Measurements from ENCODE around the gene PCNT. TPM values are rescaled to one million over a fixed set of nuclear protein-coding genes. Genes with fewer than 3 reads are reported as not detected.
"Not testable (repeated sequence)": the region's sequence is repeated elsewhere in the genome, so short reads cannot be mapped to it uniquely, and the experiment has no call there.

Gene PCNT
- total and polyA plus RNA-seq, 2 of the 4 experiments (the other 2 are of a cell fraction) = 10.0 to 19.4 TPM

GRCh38 chr21:46448108-46448507 lies 124.2 kb downstream of the PCNT start:
- Histone ChIP-seq H3K14ac (replicated peaks; ENCODE audit: low read depth, low read length) (no peak overlapping the region), H4K8ac (ENCODE audit: low read depth in 2 of 2, low read length in 2 of 2) (no peak overlapping the region), H3K79me1 (ENCODE audit: low read depth in 1 of 2, low read length in 2 of 2) (peaks cover 10 to 50% of the 10 kb centered on the region in 2 experiments), H3K36me3 (ENCODE audit: control insufficient read depth, insufficient read depth, low read length) (peaks cover 9% of the 10 kb centered on the region), H3K9ac (ENCODE audit: low read depth, low read length) (no peak overlapping the region), H3K56ac (ENCODE audit: extremely low read depth, insufficient read depth, low read length) (no peak overlapping the region), H3K9me1 (ENCODE audit: insufficient read depth, low read length) (peaks cover 6% of the 10 kb centered on the region), H3K27ac (ENCODE audit: insufficient read depth, low read length) (no peak overlapping the region), H3K23ac (ENCODE audit: low read depth, low read length) (no peak overlapping the region), H4K5ac (ENCODE audit: low read depth, low read length) (no peak overlapping the region), H3K4ac (ENCODE audit: low read depth, low read length) (no peak overlapping the region), H3K27me3 (ENCODE audit: control insufficient read depth, insufficient read depth, low read length) (no peaks in the 10 kb centered on the region), H2AK9ac (replicated peaks; ENCODE audit: low read depth, low read length, poor library complexity) (no peak overlapping the region), H3K4me3 (ENCODE audit: insufficient read depth, low read depth, low read length) (no peak overlapping the region), H3K18ac (ENCODE audit: low read depth, low read length) (no peak overlapping the region), H3K4me2 (ENCODE audit: low read depth, low read length) (no peak overlapping the region), H2BK5ac (ENCODE audit: low read depth, low read length, poor library complexity, severe bottlenecking) (no peak overlapping the region), H3K4me1 (ENCODE audit: control insufficient read depth, insufficient read depth, low read length) (peaks cover 2% of the 10 kb centered on the region; the same call in 1 of the 2 replicates), H2AK5ac (ENCODE audit: low read depth, low read length) (no peak overlapping the region), H2BK20ac (ENCODE audit: low read depth, low read length) (no peak overlapping the region), H3K9me3 (ENCODE audit: control insufficient read depth, insufficient read depth, low read length) (peaks cover 6% of the 10 kb centered on the region), H2AFZ (replicated peaks; ENCODE audit: low read length, poor library complexity) (no peak overlapping the region), H4K91ac (ENCODE audit: insufficient read depth, low read depth, low read length) (no peak overlapping the region), H4K20me1 (ENCODE audit: insufficient read depth, low read length) (no peaks in the 10 kb centered on the region; the same call in 1 of the 2 replicates), H2BK120ac (ENCODE audit: low read depth, low read length) (no peak overlapping the region), H2BK15ac (ENCODE audit: low read depth, low read length) (no peak overlapping the region)
- no CpG with 5 or more reads among the region's 5 CpGs for WGBS, 2 experiments (ENCODE audit: extremely low coverage in 2 of 2, insufficient read length in 1 of 2)
- no peak for ATAC-seq (ENCODE audit: low read depth)
- TF ChIP-seq CEBPB (IDR thresholded peaks at IDR 0.05; ENCODE audit: low read depth, low read length) = no peak
- no peak for TF ChIP-seq USF2 (IDR thresholded peaks at IDR 0.05; ENCODE audit: low read depth, low read length)
- ChIA-PET POLR2A (ENCODE audit: unreplicated experiment) (no interaction called here), CTCF (no interaction called here)
- dilution Hi-C loops (cut with HindIII; ENCODE audit: low sequenced_read_pairs, unreplicated experiment) = no loop called here
- BruUV-seq (replicated peaks) = no TSS peak
- in situ Hi-C loops (cut with MboI; ENCODE audit: low sequenced_read_pairs) = no loop called here
- intact Hi-C loops (cut with micrococcal nuclease) = no loop called here
- no peak for DNase-seq

GRCh38 chr21:46448855-46449254 lies 124.9 kb downstream of the PCNT start:
- ATAC-seq (ENCODE audit: low read depth); H3K27me3 ChIP-seq (ENCODE audit: control insufficient read depth, insufficient read depth, low read length); H4K5ac ChIP-seq (ENCODE audit: low read depth, low read length); DNase-seq; H3K4ac ChIP-seq (ENCODE audit: low read depth, low read length); H3K4me2 ChIP-seq (ENCODE audit: low read depth, low read length); H3K9ac ChIP-seq (ENCODE audit: low read depth, low read length); H3K23ac ChIP-seq (ENCODE audit: low read depth, low read length); H4K8ac ChIP-seq (ENCODE audit: low read depth in 2 of 2, low read length in 2 of 2); H2BK20ac ChIP-seq (ENCODE audit: low read depth, low read length); BruUV-seq (replicated peaks); POLR2A ChIA-PET (ENCODE audit: unreplicated experiment); H2AK5ac ChIP-seq (ENCODE audit: low read depth, low read length); H2AK9ac ChIP-seq (replicated peaks; ENCODE audit: low read depth, low read length, poor library complexity); dilution Hi-C loops (cut with HindIII; ENCODE audit: low sequenced_read_pairs, unreplicated experiment); H2BK120ac ChIP-seq (ENCODE audit: low read depth, low read length); H3K56ac ChIP-seq (ENCODE audit: extremely low read depth, insufficient read depth, low read length); H4K91ac ChIP-seq (ENCODE audit: insufficient read depth, low read depth, low read length); H3K18ac ChIP-seq (ENCODE audit: low read depth, low read length); H3K27ac ChIP-seq (ENCODE audit: insufficient read depth, low read length); H2BK5ac ChIP-seq (ENCODE audit: low read depth, low read length, poor library complexity, severe bottlenecking); H3K14ac ChIP-seq (replicated peaks; ENCODE audit: low read depth, low read length); H3K9me3 ChIP-seq (ENCODE audit: control insufficient read depth, insufficient read depth, low read length); CTCF ChIA-PET; H3K4me1 ChIP-seq (ENCODE audit: control insufficient read depth, insufficient read depth, low read length); H4K20me1 ChIP-seq (ENCODE audit: insufficient read depth, low read length); H3K36me3 ChIP-seq (ENCODE audit: control insufficient read depth, insufficient read depth, low read length); in situ Hi-C loops (cut with MboI; ENCODE audit: low sequenced_read_pairs); intact Hi-C loops (cut with micrococcal nuclease); H2AFZ ChIP-seq (replicated peaks; ENCODE audit: low read length, poor library complexity); H3K4me3 ChIP-seq (ENCODE audit: insufficient read depth, low read depth, low read length); H3K9me1 ChIP-seq (ENCODE audit: insufficient read depth, low read length); H2BK15ac ChIP-seq (ENCODE audit: low read depth, low read length): not testable (repeated sequence)
- peaks cover 10 to 51% of the 10 kb centered on the region in 2 experiments for H3K79me1 ChIP-seq (ENCODE audit: low read depth in 1 of 2, low read length in 2 of 2)
- WGBS, 2 experiments (ENCODE audit: extremely low coverage in 2 of 2, insufficient read length in 1 of 2) = no CpG with 5 or more reads among the region's 6 CpGs
